Chondrocyte (in vitro differentiated cells): ENCODE measurements around the gene GIN1. TPM values are rescaled to one million over a fixed set of nuclear protein-coding genes. Genes with fewer than 3 reads are reported as not detected.
"Not testable (repeated sequence)": the region's sequence is repeated elsewhere in the genome, so short reads cannot be mapped to it uniquely, and the experiment has no call there.

Source experiments
- DNase-seq: peaks from one replicate; pipeline ENCODE4 v3.0.0; 2021; ENCODE audit warnings: mixed read lengths, low spot score
- H3K27ac Mint-ChIP-seq: one replicate; pipeline ENCODE4 v1.8.0; 2021; ENCODE audit warnings: mild to moderate bottlenecking, moderate library complexity, mixed read lengths; ENCODE audit not compliant: unreplicated experiment
- H3K27me3 Mint-ChIP-seq: 2 replicates; pipeline ENCODE4 v1.8.0; 2021; ENCODE audit warnings: low read depth, mixed read lengths
- H3K36me3 Mint-ChIP-seq: 2 replicates; pipeline ENCODE4 v1.8.0; 2021; ENCODE audit warnings: low read depth, mixed read lengths
- H3K4me1 Mint-ChIP-seq: 2 replicates; pipeline ENCODE4 v1.8.0; 2021; ENCODE audit warnings: low read depth, mild to moderate bottlenecking, mixed read lengths
- H3K4me3 Mint-ChIP-seq: one replicate; pipeline ENCODE4 v1.8.0; 2021; ENCODE audit warnings: mild to moderate bottlenecking, moderate library complexity, mixed read lengths; ENCODE audit not compliant: unreplicated experiment
- H3K9me3 Mint-ChIP-seq: 2 replicates; pipeline ENCODE4 v1.8.0; 2021; ENCODE audit warnings: low read depth, mixed read lengths
- total RNA-seq: library from RNA; stranded (reverse); gene quantifications from 3 replicates; pipeline ENCODE4 v1.2.1, GENCODE V29; 2021
- TF ChIP-seq, protein P1 (sequence below): fragments of 200-600 bp; sonication (generic); IDR thresholded peaks from 2 replicates; pipeline ENCODE4 v1.5.0; 2021; ENCODE audit warnings: antibody characterized with exemption, mild to moderate bottlenecking, moderate library complexity

Gene GIN1
- total RNA-seq, 1 donor from 2014 or later: 4.5 TPM

DNA sequence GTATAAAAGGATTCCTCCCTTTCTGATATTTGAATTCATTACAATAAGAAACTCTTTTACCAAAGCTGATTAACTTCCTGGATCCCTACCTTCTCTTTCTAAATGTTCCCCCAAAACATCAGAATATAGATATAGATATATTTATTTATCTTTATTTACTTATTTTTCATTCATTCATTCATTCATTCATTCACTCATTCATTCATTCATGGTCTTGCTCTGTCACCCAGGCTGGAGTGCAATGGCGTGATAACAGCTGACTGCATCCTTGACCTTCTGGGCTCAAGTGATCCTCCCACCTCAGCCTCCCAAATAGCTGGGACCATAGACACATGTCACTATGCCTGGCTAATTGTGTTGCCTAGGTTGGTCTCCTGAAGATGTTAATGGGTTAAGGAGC is 30.7 kb downstream of the GIN1 start:
- DNase-seq: no peak
- H3K4me3 Mint-ChIP-seq: no peak overlapping the region

GRCh38 chr5:103086547-103086946 is 33.4 kb downstream of the GIN1 start:
- DNase-seq: no peak
- Mint-ChIP-seq H3K36me3 (peaks cover 30% of the 10 kb centered on the region), H3K9me3 (peaks cover 35% of the 10 kb centered on the region), H3K27ac (no peak overlapping the region), H3K27me3 (no peaks in the 10 kb centered on the region), H3K4me1 (no peaks in the 10 kb centered on the region), H3K4me3 (no peak overlapping the region)
- TF ChIP-seq, protein P1, sequence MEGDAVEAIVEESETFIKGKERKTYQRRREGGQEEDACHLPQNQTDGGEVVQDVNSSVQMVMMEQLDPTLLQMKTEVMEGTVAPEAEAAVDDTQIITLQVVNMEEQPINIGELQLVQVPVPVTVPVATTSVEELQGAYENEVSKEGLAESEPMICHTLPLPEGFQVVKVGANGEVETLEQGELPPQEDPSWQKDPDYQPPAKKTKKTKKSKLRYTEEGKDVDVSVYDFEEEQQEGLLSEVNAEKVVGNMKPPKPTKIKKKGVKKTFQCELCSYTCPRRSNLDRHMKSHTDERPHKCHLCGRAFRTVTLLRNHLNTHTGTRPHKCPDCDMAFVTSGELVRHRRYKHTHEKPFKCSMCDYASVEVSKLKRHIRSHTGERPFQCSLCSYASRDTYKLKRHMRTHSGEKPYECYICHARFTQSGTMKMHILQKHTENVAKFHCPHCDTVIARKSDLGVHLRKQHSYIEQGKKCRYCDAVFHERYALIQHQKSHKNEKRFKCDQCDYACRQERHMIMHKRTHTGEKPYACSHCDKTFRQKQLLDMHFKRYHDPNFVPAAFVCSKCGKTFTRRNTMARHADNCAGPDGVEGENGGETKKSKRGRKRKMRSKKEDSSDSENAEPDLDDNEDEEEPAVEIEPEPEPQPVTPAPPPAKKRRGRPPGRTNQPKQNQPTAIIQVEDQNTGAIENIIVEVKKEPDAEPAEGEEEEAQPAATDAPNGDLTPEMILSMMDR: no peak

More for the DNA sequence above, 30.7 kb downstream of the GIN1 start:
- peaks cover 11% of the 10 kb centered on the region for H3K9me3 Mint-ChIP-seq
- no peaks in the 10 kb centered on the region for H3K27me3 Mint-ChIP-seq
- TF ChIP-seq, protein P1: no peak
- H3K27ac Mint-ChIP-seq: no peak overlapping the region
- H3K36me3 Mint-ChIP-seq: peaks cover 22% of the 10 kb centered on the region
- H3K4me1 Mint-ChIP-seq: peaks cover 7% of the 10 kb centered on the region

- peaks cover 31% of the 10 kb centered on the region for H3K36me3 Mint-ChIP-seq
- H3K27ac Mint-ChIP-seq: no peak overlapping the region
- TF ChIP-seq, protein P1: no peak
Observed at GRCh38 chr5:103079796-103080195, 40.1 kb downstream of the GIN1 start.

GRCh38 chr5:103075442-103075841 is 44.5 kb downstream of the GIN1 start:
- TF ChIP-seq, protein P1: no peak
- DNase-seq: no peak
- no peak overlapping the region for H3K4me3 Mint-ChIP-seq
- H3K4me1 Mint-ChIP-seq: no peaks in the 10 kb centered on the region
- no peaks in the 10 kb centered on the region for H3K27me3 Mint-ChIP-seq
- H3K36me3 Mint-ChIP-seq: peaks cover 16% of the 10 kb centered on the region
- H3K9me3 Mint-ChIP-seq: peaks cover 60% of the 10 kb centered on the region
- no peak overlapping the region for H3K27ac Mint-ChIP-seq

More at GRCh38 chr5:103079796-103080195, 40.1 kb downstream of the GIN1 start:
- H3K9me3 Mint-ChIP-seq: peaks cover 84% of the 10 kb centered on the region
- H3K4me1 Mint-ChIP-seq: no peaks in the 10 kb centered on the region
- H3K4me3 Mint-ChIP-seq: no peak overlapping the region
- no peaks in the 10 kb centered on the region for H3K27me3 Mint-ChIP-seq
- DNase-seq: no peak

- H3K4me1 Mint-ChIP-seq, H3K27ac Mint-ChIP-seq, DNase-seq, H3K4me3 Mint-ChIP-seq, H3K27me3 Mint-ChIP-seq: not testable (repeated sequence)
- Mint-ChIP-seq H3K36me3 (peaks cover 16% of the 10 kb centered on the region), H3K9me3 (peaks cover 48% of the 10 kb centered on the region)
Observed at GRCh38 chr5:103073500-103073899, 46.4 kb downstream of the GIN1 start.

DNA sequence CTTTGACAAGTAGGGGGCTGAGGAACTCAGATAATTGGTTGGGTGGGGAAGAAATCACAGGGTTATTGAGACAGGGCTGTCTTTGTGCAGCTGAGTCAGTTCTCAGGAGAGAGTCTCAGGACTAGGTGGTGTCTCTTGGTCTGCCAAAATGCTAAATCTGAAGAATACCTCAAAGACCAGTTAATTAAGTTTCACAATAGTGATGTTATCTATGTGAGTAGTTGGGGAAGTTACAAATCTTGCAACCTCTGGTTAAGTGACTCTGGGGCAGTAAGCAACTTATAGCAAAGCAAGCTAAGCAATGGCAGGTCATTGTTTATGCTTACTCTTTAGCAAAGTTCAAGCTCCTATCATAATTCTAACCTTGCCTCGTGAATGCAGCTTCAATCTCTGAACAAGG is 53.6 kb downstream of the GIN1 start:
- no peaks in the 10 kb centered on the region for H3K9me3 Mint-ChIP-seq
- H3K36me3 Mint-ChIP-seq: no peaks in the 10 kb centered on the region
- no peak overlapping the region for H3K27ac Mint-ChIP-seq
- H3K27me3 Mint-ChIP-seq: no peaks in the 10 kb centered on the region
- no peaks in the 10 kb centered on the region for H3K4me1 Mint-ChIP-seq
- TF ChIP-seq, protein P1: no peak
- no peak for DNase-seq
- no peak overlapping the region for H3K4me3 Mint-ChIP-seq
